GM21528 (cell line): Measurements from ENCODE around the gene EXOC6B.

Experiments
- ATAC-seq: cut with Tn5 transposase; IDR thresholded peaks from one replicate; pipeline ENCODE4 v1.9.1; 2021; ENCODE audit warnings: mild to moderate bottlenecking, moderate library complexity; ENCODE audit not compliant: unreplicated experiment, low FRiP score

The EXOC6B gene

DNA sequence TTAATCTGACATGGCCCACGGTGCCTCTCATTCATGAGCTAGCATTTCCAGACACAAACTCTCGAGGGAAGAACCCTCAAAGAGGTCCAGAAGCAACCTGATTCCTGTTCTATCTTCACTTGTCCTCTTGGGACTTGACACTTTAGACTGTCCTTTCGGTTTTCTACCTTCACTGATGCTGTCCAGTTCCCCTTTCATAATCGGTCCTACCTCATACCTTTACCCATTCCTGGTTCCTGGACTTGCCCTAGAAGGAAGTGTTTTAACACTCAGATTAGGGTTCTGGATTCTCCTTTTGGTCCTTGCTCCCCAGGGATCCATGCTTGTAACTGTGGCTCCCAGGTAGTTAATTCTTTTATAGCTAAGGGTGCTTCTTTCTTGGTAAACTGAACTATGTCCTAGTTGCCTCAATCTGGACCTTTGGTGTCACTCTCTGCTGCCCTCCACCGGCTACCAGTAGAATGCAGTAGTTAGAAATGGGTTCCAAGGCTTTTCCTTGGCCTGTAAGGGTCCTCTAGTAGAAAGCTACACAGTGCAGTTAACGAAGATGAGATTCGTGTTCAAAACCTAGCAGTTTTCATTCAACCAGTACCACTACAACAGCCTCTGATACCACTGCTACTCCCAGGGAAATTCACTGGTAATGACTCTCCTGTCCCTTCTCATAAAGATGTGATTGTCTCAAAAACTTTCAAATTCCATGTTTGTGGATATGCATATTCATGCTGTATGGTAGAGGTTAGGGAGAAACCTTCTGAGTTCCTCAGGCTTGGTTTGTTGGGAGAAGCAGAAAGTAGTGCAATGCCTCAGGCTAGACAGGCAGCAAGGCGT lies 500.0 kb downstream of the EXOC6B start:
- no peak for ATAC-seq

DNA sequence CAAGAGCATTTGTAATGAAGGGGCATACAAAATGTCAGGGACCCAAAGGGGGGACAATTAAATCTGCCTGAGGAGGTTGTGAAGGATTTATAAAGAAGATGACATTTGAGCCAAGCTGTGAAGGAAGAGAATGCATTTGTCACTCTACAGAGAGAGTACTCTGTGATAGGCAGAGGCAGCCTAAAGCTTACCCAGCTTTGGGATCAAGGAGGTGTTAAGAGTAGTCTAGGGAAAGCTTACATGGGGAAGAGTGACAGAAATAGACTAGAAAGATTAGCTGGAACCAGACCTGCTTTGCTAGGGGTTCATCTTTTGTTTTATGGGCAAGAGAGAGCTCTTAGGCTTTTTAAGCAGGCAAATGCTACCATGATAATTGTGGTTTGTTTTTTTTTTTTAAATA lies 509.1 kb downstream of the EXOC6B start:
- no peak for ATAC-seq

DNA sequence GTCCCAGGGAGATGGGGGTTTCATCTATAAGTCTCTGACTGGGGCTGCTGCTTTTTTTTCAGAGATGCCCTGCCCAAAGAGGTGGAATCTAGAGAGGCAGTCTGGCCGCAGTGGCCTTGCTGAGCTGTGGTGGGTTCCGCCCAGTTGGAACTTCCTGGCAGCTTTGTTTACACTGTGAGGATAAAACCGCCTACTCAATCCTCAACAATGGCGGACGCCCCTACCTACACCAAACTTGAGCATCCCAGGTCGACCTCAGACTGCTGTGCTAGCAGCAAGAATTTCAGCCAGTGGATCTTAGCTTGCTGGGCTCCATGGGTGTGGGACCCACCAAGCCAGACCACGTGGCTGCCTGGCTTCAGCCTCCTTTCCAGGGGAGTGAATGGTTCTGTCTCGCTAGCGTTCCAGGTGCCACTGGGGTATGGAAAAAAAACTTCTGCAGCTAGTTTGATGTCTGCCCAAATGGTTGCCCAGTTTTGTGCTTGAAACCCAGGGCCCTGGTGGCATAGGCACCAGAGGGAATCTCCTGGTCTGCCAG lies 525.6 kb downstream of the EXOC6B start:
- ATAC-seq, result no peak

DNA sequence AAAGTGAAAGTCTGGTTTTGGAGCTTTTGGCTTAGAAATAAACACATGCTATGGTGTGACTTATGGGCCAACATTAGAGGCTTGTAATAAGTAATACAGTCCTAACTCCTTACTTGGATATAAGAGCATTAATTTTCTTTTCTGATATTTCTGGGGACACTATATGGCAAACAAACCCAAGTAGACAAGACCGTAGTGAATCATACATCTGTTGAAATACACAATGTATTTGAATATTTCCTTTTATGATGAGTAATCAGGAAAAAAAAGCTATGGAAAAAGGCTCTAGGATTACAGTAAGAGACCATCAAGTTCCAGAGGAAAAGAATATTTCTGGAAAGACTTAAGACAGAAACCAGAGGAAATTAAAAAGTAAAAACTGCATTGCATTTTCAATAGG lies 532.2 kb downstream of the EXOC6B start:
- no peak for ATAC-seq

DNA sequence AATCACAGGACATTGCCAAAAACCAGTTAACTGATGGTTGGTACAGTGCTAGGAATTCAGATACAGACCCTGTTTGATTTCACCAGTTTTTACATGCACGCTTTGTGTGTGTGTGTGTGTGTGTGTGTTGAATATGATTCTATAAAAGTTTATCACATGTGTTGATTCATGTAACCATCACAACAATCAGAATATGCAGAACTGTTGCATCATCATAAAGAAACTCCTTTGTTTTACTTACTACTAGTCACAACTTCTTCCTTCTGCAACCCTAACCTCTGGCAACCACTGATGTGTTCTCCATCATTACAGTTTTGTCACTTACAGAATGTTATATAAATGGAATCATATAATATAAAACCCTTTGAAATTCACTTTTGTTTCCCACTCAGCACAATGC lies 533.4 kb downstream of the EXOC6B start:
- no peak for ATAC-seq

DNA sequence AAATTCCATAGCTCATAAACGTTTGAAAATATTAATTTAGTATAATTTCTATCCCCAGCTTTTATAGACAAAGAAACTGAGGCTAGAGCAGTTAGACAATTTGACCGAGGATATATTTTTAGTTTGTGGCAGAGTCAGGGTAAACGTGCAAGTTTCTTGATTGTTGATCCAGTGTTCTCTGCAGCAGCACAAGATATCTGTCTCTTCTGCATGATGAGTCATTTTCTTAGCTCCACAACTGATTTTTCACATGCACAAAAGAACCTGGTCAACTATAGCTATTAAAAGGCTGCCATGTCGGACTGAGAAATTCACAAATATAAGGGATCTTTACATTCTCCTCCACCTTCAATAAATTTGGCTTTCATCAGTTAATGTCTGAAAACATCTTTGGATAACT lies 534.8 kb downstream of the EXOC6B start:
- no peak for ATAC-seq

DNA sequence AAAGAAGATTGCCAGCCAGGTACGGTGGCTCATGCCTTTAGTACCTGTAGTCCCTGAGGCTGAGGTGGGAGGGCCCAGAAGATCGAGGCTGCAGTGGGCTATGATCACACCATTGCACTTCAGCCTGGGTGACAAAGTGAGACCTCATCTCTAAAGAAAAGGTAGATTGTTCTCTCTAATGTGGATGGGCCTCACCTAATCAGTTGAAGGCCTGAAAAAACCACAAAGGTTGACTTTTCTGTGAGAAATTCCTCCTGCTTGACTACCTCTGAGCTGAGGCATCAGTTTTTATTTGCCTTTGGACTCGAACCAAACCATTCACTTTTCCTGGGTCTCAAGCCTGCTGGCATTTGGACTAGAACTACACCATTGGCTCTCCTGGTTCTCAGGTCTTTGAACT lies 536.1 kb downstream of the EXOC6B start:
- ATAC-seq, result no peak

DNA sequence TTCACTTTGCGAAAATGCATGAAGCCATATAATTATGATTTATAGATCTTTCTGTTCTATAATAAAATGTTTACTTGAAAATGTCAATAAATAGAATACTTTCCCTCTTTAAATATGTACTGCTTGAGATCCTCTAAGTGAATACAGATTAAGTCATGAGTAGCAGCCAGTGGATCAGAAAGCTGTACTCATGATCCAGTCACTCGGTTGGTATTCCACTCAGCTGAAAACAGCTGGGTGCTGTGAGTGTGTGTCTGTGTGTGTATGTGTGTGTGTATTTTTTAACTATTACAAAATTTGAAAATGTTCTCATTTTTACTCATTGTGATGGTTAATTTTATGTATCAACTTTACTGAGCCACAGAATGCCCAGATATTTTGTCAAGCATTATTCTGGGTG lies 536.5 kb downstream of the EXOC6B start:
- ATAC-seq, result no peak

DNA sequence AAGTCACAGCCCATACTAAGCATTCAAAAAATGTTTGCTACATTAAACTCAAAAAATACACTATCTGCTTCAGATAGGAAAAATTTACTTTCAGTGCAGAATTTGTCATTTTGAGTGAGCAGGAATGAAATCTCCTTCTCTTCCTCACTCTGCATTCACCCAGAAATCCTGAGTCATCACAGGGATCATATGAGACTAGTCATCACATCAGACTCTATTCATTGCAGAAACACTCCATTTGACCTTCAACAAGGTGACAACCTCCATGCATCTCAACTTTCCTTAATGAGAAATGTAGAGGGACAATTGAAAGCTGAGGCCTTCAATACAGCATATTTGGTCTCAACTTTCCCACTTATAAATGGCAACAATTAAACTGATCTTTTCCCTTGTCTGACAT lies 547.8 kb downstream of the EXOC6B start:
- ATAC-seq, result no peak

DNA sequence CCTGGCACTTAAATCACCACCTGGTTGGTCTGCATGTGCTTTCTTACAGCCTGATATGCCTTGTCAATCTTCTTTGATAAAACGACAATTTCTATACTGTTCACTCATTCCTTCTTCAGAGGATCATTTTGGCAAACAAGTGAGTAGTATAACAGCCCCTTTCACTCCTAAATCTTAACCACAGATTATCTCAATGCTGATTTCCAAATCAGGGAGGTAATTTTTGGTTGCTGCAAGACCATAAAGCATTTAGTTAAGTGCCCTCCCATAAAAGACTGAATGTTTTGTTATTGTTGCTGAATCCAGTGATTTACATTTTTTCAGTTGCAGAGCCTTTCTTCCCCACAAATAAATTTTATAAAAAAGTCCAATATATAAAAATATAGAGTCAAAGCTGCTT lies 549.0 kb downstream of the EXOC6B start:
- no peak for ATAC-seq

DNA sequence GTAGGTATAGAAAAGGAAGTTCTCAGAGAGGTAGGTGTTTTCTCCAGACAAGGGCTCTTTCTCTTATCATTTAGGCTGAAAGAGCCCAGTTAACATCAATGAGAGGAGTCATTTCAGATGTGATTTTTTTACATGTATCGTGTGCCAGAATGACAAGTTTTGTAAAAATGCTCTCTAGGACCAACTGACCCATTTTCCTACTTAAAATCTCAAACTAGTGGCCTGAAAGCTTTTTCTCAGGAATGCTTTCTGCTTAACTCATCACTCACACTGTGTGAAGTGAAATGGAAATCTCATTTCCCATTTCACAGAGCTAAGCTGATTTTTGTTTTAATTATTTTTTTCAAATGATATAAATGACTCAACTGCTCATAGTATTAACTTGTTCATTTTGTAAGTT lies 549.5 kb downstream of the EXOC6B start:
- ATAC-seq, result no peak

DNA sequence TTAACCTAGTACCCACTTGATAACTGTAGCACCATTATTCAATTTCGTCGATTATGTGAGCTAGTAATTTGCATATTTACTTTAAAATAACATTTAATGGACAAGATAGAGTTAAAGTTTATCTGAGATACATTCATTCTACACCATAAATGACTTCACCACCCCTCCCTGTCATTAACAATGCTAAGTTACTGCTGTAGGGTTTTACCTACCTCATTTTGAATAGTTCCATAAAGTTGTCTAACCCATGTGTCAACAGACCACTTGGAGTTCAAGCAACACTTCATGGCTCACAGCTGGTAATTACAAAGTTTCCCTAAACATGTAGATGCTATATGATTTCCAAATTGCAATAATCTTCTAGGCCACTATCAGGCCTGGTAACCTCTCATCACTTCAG lies 550.7 kb downstream of the EXOC6B start:
- no peak for ATAC-seq

DNA sequence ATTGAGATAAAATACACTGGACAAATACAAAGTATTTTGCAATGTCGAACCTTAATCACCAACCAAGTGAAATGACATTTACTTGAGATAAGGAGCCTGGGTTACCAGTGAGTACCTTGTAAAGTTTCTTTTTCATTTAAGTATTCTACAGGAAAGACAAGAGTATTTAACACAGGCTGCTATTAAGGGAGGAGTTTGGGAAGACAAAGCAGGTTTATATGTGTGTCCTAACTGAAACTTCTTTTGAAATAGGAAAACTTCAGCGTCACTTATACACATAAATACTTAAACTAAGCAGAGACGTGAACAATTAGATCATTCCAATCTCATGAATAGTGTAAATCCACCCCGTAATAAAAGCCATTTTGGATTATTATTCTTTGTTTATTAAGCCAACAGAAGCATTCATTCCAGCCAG lies 551.4 kb downstream of the EXOC6B start:
- ATAC-seq, result no peak

DNA sequence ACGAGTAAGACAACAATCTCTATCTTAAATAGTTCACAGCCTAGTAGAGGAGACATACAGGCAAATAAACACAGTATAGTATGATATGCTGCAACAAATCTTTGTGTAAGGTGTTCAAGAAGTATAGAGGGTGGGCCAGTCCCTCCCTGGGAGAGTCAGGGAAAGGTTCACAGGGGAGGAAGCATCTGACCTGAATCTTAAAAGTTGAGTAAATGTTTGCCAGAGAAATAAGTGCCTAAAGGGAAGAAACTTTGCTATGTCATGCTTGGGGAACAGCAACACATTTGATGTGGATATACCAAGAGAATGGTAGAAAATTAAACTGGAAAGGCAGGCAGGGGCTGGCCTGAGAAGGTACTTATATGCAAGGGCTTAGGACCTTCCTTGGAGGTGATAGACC lies 552.4 kb downstream of the EXOC6B start:
- ATAC-seq, result no peak

DNA sequence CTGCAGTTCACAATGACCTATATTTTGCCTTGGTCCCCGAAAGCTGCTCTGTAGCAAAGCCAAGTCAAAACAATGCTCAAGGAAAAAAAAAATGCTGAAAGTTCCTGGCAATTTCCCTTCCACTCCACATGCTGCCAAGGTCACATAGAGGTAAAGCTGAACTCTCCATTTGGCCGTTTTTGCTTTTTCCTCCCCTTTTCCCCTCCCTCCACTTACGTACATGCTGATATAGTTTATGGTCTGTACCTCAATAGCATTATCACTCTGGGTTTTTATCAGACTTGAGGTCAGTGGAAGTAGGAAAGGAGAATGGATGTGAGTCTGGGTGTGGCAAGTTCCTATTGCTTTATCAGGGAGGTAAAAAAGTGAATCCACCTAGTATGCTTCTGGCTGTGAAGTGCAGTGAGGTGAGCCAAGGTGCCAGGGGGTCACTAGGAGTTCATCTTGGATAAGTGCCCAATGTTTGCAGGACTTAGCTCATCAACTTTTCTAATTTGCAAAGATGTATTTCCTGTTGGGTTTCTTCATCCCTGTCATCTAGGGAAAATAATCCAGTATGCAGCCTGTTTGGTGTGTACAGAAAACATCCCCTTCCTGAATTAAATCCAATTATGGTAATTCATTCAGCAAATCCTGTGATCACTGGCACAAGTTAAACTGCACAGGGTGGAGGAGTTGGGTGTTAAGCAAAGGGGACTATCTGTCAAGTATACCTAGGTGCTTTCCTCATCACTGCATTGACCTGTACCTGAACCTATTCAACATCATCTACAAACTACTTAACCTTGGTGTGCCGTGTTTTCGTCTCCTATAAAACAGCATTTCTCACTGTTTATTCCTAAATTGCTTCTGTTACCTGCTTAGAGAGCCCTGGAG lies 553.8 kb downstream of the EXOC6B start:
- no peak for ATAC-seq

DNA sequence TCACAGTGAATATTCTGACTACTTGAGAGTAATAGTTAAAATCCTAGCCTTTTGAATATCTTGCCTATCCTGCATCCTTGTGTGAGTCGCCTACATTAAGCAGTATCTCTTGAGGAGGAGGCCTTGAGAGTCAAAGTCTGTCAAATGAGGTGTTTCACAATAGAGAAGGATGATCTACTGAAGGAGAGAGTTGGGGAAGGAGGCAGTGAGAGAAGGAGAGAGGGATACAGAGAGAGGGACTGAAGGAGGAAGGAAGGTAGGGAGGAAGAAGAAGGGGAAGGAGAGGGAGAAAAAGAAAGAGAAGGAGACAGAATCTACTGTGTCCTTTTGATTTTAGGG lies 554.6 kb downstream of the EXOC6B start:
- ATAC-seq, result no peak

DNA sequence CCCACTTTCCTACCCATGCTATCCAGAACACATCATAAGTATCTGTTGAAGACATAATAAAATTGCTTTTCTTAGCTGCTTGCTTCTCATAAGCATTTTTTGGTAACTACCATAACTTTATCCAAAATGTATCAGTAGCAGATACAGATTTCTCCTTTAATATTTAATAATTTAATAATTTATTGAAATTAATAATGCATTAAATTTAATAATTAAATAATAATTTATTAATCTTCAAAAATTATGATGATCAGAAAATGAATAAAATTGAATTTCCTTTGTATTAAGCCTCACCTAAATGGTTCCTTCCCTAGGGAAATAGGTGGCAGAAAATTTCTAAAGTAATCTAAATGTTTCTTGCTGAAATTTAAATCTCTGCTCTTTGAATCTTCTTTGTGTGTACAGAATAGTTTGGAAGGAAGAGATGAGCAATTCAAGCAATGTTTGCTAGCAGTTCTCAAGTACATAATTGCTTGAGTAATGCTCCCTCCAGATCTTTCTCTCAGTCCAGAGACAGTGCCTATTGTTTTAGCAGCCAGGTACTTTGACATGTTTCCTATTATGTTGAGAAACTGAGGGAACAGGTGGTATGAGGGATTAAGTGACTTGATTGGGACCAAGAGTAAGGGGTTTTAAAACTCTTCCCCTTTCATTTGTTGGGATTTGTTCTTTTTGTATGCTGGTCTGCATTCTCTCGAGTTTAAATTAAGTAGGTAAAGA lies 555.1 kb downstream of the EXOC6B start:
- ATAC-seq, result no peak

DNA sequence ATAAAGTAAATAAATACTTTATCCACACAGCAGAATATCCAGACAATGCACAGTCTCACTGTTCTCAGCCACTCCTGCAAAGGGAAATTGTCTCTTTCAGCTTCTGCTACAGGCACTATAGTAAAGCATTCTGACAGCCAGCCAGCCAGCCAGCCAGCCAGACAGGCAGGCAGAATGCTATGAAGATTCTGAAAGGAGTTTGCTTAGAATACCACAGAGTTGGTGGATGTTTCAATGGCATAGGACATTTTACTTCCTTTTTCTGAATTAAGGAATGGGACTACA lies 562.1 kb downstream of the EXOC6B start:
- ATAC-seq, result no peak

DNA sequence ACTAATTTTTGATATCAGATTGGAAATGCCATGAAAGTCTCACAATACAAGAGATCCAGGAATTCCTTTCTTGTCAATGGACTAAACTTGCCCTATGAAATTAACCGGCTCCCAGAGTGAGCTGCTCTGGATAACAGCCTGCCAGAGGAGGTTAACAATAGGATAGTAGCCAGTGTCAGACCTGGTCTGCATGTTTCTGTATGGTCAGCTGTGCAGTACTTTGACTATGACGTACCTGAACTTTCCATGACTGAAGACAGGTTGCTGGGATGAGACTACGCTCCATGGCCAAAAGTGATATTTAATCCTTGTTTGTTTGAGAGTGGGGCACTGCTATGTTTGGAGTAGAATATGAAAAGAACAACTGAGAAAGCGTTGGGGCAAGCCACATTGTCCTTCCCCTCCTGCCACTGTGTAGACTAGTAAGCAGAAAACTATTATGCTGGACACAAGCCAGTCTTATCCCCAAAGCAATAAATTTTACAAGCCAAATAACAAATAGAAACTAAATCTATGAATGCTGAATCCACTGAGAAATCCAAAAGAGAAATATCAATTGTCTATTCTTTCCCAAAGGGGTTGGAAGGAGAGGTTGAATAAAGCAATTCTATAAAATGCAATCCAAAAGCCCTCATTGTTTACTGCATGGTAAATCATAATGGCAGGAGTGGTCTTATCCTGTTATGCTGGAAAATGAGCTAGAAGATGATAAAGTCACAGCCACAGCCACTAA lies 562.6 kb downstream of the EXOC6B start:
- ATAC-seq, result no peak

DNA sequence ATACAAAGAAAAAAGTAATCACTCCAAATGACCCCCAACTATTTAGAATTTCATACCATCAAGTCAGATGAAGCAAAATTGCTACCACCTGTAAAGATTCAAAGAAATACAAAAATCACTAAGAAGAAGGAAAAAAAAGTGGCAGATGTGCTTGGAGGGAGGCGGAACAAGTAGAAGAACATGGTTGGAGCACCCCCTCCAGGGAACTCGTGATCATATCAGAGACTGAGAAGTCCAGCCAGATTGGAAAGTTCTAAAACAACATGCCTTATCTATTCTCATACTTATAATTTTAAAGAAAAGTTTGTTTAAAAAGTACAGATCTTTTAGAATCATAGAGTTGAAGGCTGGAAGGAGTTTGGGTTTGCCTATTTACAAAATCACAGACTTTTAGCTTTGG lies 564.8 kb downstream of the EXOC6B start:
- ATAC-seq, result no peak

DNA sequence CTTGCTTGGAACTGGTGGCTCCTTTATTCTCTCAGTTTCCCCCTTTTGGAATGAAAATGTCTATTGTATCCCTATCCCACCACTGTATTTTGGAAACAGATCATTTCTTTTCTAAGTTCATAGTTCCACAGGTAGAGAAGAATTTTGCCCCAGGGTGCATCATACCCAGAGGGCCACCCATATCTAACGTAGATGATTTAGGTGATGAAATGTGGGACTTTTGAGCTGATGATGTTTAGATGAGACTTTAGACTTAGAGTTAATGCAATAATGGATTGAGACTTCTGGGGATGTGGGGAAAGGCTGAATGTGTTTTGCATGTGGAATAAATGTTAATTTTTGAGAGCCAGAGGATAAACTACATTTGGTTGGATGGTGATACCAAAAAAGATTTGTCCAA lies 570.3 kb downstream of the EXOC6B start:
- ATAC-seq, result no peak
